AG04450 (cell line): Measurements from ENCODE around the gene FAM131C. TPM values are rescaled to one million over a fixed set of nuclear protein-coding genes. Genes with fewer than 3 reads are reported as not detected.

Source experiments
- CTCF ChIA-PET: fragments of 300-600, 350-600 bp; formaldehyde crosslinking; extraction: SDS; loops from one replicate; lab custom pipeline; 2022; ENCODE audit warnings: antibody characterized with exemption, inconsistent platforms; lab: Charles Lee
- POLR2A ChIA-PET: fragments of 350-600 bp; formaldehyde crosslinking; extraction: SDS; loops from one replicate; lab custom pipeline; 2021; ENCODE audit warnings: antibody characterized with exemption, inconsistent platforms; lab: Yijun Ruan, JAX
- DNase-seq: peaks from one replicate; pipeline ENCODE4 v3.0.0-alpha.2; 2011; ENCODE audit warnings: low read depth, low spot score
- H3K27ac ChIP-seq: one replicate; pipeline ENCODE4 v1.5.1; 2012; ENCODE audit warnings: low read depth, low read length, control low read depth
- H3K27me3 ChIP-seq: one replicate; pipeline ENCODE4 v1.6.0; 2012; ENCODE audit warnings: low read length; ENCODE audit not compliant: control insufficient read depth, insufficient read depth
- H3K4me3 ChIP-seq: 2 replicates; pipeline ENCODE4 v1.5.1; 2011; ENCODE audit warnings: mild to moderate bottlenecking, low read depth, low read length, control low read depth
- H3K9me3 ChIP-seq: 2 replicates; pipeline ENCODE4 v1.5.1; 2012; ENCODE audit warnings: low read length; ENCODE audit not compliant: control insufficient read depth, insufficient read depth
- CTCF ChIP-seq: IDR thresholded peaks from 2 replicates; pipeline ENCODE4 v1.5.1; 2011; ENCODE audit warnings: low read depth, low read length, control low read depth, inconsistent platforms
- polyA plus RNA-seq: library from polyadenylated mRNA; depleted of rRNA; stranded (reverse); fragments of >200 nt; gene quantifications from 2 replicates; pipeline ENCODE4 v1.2.3, GENCODE V29; 2011

Gene FAM131C
- polyA plus RNA-seq, 1 experiment, result 0.20 TPM

GRCh38 chr1:16018308-16018707, 55.1 kb downstream of the FAM131C start:
- no peak for DNase-seq
- TF ChIP-seq CTCF, result no peak
- H3K27ac ChIP-seq, result peak overlapping the region; percentile 82
- H3K9me3 ChIP-seq, result peaks cover 6% of the 10 kb centered on the region; the same call in 1 of the 2 replicates
- POLR2A ChIA-PET, result interaction anchor here (1.0 kb wide), 1 partner anchor 219 kb away, joined by 4 read pairs; no protein-coding TSS in a partner anchor
- H3K27me3 ChIP-seq, result no peaks in the 10 kb centered on the region
- CTCF ChIA-PET, result interaction anchor here (0.9 to 1.3 kb wide), 4 partner anchors 11 to 64 kb away, joined by 3 to 10 read pairs (median 4); no protein-coding TSS in a partner anchor
- H3K4me3 ChIP-seq, result no peak overlapping the region

GRCh38 chr1:16017461-16018303, 55.8 kb downstream of the FAM131C start, which contains the start of gene HSPB7:
HSPB7 (minus strand) TSS chr1:16018043; CDS start chr1:16017963, 80 bp downstream.
- POLR2A ChIA-PET, result interaction anchor here (1.0 kb wide), 1 partner anchor 218 kb away, joined by 4 read pairs; no protein-coding TSS in a partner anchor
- peak within 1 kb of the TSS; percentile 82 for H3K27ac ChIP-seq

GRCh38 chr1:16017076-16017460, 56.4 kb downstream of the FAM131C start:
- DNase-seq, result no peak
- Histone ChIP-seq H3K27me3 (no peaks in the 10 kb centered on the region), H3K9me3 (peaks cover 6% of the 10 kb centered on the region; the same call in 1 of the 2 replicates), H3K4me3 (no peak overlapping the region), H3K27ac (no peak overlapping the region)
- CTCF ChIA-PET, result interaction anchor here (0.6 to 1.0 kb wide), 2 partner anchors 8 to 691 kb away, joined by 4 to 5 read pairs; no protein-coding TSS in a partner anchor
- TF ChIP-seq CTCF, result no peak
- POLR2A ChIA-PET, result no interaction called here

More at GRCh38 chr1:16017461-16018303, 55.8 kb downstream of the FAM131C start, which contains the start of gene HSPB7:
- CTCF ChIA-PET, result interaction anchor here (0.6 to 1.3 kb wide), 6 partner anchors 8 to 65 kb away, joined by 3 to 10 read pairs (median 4); no protein-coding TSS in a partner anchor
- no peak for TF ChIP-seq CTCF
- peak within 1 kb of the TSS; percentile 13; the same call in 1 of the 2 replicates for H3K4me3 ChIP-seq
- H3K27me3 ChIP-seq, result no peaks in the 10 kb centered on the region
- no peak for DNase-seq
- peaks cover 6% of the 10 kb centered on the region; the same call in 1 of the 2 replicates for H3K9me3 ChIP-seq

- POLR2A ChIA-PET, result no interaction called here
- peaks cover 6% of the 10 kb centered on the region; the same call in 1 of the 2 replicates for H3K9me3 ChIP-seq
- no peak for TF ChIP-seq CTCF
- CTCF ChIA-PET, result interaction anchor here (0.6 kb wide), 1 partner anchor 692 kb away, joined by 5 read pairs; no protein-coding TSS in a partner anchor
- no peak overlapping the region for H3K4me3 ChIP-seq
- H3K27ac ChIP-seq, result no peak overlapping the region
- H3K27me3 ChIP-seq, result no peaks in the 10 kb centered on the region
- DNase-seq, result no peak
Measured at GRCh38 chr1:16015960-16016901, 57.2 kb downstream of the FAM131C start.
